ENCODE data around the gene COL19A1. TPM values are rescaled to one million over a fixed set of nuclear protein-coding genes. Genes with fewer than 3 reads are reported as not detected.

COL19A1 gene
- total RNA-seq, 1 experiment from 2014 or later, result 0.40 TPM

GRCh38 chr6:70168681-70169377 is 302.5 kb downstream of the COL19A1 start:
- DNase-seq (ENCODE audit: low read depth), result no peak

- DNase-seq (ENCODE audit: low read depth), result no peak
Measured at GRCh38 chr6:70171236-70171635, 304.9 kb downstream of the COL19A1 start.

GRCh38 chr6:70172252-70172651 is 305.9 kb downstream of the COL19A1 start:
- DNase-seq (ENCODE audit: low read depth), result no peak

GRCh38 chr6:70175770-70176169 is 309.4 kb downstream of the COL19A1 start:
- DNase-seq (ENCODE audit: low read depth), result no peak

- no peak for DNase-seq (ENCODE audit: low read depth)
Measured at GRCh38 chr6:70176842-70177550, 310.6 kb downstream of the COL19A1 start.

- no peak for DNase-seq (ENCODE audit: low read depth)
Measured at GRCh38 chr6:70180183-70180900, 314.0 kb downstream of the COL19A1 start.

- DNase-seq (ENCODE audit: low read depth), result peak; percentile 67
Measured at GRCh38 chr6:70180901-70181599, 314.7 kb downstream of the COL19A1 start.

- DNase-seq (ENCODE audit: low read depth), result no peak
Measured at GRCh38 chr6:70183538-70183937, 317.2 kb downstream of the COL19A1 start.

GRCh38 chr6:70184723-70185122 is 318.4 kb downstream of the COL19A1 start:
- no peak for DNase-seq (ENCODE audit: low read depth)

- no peak for DNase-seq (ENCODE audit: low read depth)
Measured at GRCh38 chr6:70186461-70186860, 320.1 kb downstream of the COL19A1 start.

- DNase-seq (ENCODE audit: low read depth), result no peak
Measured at GRCh38 chr6:70188202-70188601, 321.8 kb downstream of the COL19A1 start.

- DNase-seq (ENCODE audit: low read depth), result no peak
Measured at GRCh38 chr6:70194421-70194820, 328.1 kb downstream of the COL19A1 start.

- DNase-seq (ENCODE audit: low read depth), result no peak
Measured at GRCh38 chr6:70196531-70196930, 330.2 kb downstream of the COL19A1 start.

GRCh38 chr6:70198785-70199184 is 332.4 kb downstream of the COL19A1 start:
- DNase-seq (ENCODE audit: low read depth), result no peak

GRCh38 chr6:70208235-70208790 is 342.0 kb downstream of the COL19A1 start:
- no peak for DNase-seq (ENCODE audit: low read depth)

GRCh38 chr6:70210462-70210861 is 344.1 kb downstream of the COL19A1 start:
- DNase-seq (ENCODE audit: low read depth), result peak; percentile 21

- no peak for DNase-seq (ENCODE audit: low read depth)
Measured at GRCh38 chr6:70215460-70216108, 349.2 kb downstream of the COL19A1 start.

- no peak for DNase-seq (ENCODE audit: low read depth)
Measured at GRCh38 chr6:70216767-70217166, 350.4 kb downstream of the COL19A1 start.

- DNase-seq (ENCODE audit: low read depth), result no peak
Measured at GRCh38 chr6:70219943-70220613, 353.7 kb downstream of the COL19A1 start.

- DNase-seq (ENCODE audit: low read depth), result peak; percentile 9
Measured at GRCh38 chr6:70221025-70221714, 354.8 kb downstream of the COL19A1 start.
